Amygdala (tissue), 56 donors: ENCODE measurements around the gene ZFPM1.
"Not testable (repeated sequence)": the region's sequence is repeated elsewhere in the genome, so short reads cannot be mapped to it uniquely, and the experiment has no call there.

Experiments used
- DNase-seq, 56 donors: peaks; one replicate each; lab custom pipeline; 2025; lab: John Stamatoyannopoulos, UW

ZFPM1 gene

DNA sequence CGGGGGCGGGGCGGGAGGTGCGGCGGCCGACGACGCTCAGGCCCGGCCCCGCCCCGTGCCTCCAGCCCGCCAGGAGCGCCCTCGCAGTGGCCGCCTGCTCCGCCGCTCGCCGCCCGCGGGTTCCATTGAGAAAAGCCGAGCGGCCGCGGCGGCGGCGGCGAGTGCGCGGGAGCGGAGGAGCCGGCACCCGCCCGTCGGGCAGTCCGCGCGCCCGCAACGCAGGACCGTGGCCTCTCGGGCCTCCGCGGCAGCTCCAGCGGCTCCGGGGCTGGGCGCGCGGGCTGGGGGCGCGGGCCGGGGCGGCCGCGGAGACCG lies at the start of gene ZFPM1:
Gene ZFPM1 (plus strand): TSS at position 64 of the 315 bp plus-strand sequence. CDS start 359 bp downstream, outside the sequence.
- no peak for DNase-seq

DNA sequence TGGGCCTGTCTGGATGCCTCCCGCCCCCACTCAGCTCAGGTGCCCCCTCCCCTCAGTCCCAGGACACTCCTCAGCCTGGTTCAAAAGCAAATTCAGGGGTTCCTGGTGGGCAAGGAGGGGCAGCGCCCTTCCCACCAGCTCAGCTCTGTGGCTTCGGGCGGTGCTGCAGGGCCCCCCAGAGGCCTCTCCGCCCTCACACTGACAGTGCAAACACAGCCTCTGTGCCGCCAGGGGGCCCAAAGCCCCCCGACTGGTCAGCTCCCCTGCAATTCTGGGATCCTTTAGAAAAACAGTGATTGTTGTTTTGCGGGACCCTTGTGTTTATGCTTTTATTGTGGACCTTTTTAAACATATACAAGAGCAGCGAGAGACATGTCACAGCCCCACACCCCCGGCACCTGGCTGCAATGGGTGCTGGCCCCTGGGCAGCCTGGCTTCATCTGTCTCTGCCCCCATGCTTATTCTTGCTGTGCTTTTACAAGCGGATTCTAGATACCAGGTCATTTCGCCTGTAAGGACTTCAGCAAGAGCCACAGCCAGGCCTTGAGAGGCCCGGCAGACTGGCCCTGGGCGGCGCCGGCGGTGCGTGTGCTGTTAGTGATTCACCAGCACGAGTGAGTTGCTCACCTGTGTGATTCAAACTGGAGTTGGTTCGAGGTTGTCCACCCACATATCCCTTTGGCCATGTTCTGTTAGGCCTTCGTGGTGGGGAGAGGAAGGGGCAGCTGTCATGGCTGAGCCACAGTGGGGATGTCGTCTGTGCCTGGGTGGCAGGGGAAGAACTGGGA lies 49.1 kb upstream of the ZFPM1 start:
- DNase-seq = no peak

DNA sequence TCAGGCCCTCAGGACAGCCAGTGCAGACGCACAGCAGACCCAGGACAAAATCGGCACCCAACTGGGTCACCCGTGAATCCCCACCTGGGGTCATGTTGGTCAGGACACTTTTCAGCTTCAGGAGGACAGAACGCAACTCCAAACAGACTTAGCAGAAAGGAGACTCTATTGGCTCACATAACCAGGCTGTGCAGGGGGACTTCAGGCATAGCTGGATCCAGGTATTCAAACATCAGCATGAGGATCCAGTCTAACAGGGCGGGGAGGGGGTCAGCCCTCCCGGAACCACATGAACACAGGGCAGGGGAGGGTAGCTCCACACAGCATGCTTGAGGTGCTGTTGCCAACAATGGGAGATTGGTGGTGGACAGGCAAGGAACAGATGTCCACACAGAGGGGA lies 48.3 kb upstream of the ZFPM1 start:
- DNase-seq = no peak

DNA sequence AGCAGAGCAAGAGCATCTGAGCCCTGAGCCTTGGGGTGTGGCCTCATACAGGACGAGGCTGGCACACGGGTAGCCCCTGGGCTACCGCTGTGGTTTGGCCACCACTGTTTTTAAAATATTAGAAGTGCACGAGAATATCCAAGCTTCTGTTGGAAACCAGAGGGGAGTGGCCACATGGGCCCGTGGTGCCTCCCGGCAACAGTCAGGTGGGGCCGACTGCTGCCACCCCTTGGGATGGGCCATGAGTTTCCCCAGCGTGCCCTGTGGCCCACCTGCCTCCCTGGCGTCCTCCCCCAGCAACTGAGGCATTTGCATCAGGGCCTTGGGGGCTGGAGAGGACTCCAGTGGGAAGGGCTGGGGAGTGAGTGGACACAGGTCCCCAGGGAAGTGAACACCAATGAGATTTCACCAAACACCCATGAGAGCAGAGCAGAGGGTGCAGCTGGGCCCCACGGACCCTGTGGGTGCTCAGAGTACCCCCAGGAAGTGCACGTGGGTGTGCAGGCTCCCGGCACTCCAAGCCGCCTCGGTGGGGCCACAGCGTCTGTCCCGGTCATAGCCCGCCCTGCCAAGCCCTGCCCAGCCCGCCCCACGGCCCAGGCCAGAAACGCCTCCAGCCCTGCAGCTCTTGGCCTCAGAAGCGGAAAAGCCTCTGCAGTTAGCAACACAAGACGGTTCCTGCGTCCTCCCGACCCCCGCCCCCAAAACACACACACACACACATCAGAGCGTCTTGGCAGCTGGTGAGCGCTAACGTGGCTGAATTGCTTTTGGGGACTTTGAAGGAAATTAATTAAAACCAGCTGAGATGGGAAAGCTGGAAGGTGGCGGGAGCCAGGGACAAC lies 47.6 kb upstream of the ZFPM1 start:
- peak in 12 of 56 donors; percentile 4 to 61 (median 30) for DNase-seq

DNA sequence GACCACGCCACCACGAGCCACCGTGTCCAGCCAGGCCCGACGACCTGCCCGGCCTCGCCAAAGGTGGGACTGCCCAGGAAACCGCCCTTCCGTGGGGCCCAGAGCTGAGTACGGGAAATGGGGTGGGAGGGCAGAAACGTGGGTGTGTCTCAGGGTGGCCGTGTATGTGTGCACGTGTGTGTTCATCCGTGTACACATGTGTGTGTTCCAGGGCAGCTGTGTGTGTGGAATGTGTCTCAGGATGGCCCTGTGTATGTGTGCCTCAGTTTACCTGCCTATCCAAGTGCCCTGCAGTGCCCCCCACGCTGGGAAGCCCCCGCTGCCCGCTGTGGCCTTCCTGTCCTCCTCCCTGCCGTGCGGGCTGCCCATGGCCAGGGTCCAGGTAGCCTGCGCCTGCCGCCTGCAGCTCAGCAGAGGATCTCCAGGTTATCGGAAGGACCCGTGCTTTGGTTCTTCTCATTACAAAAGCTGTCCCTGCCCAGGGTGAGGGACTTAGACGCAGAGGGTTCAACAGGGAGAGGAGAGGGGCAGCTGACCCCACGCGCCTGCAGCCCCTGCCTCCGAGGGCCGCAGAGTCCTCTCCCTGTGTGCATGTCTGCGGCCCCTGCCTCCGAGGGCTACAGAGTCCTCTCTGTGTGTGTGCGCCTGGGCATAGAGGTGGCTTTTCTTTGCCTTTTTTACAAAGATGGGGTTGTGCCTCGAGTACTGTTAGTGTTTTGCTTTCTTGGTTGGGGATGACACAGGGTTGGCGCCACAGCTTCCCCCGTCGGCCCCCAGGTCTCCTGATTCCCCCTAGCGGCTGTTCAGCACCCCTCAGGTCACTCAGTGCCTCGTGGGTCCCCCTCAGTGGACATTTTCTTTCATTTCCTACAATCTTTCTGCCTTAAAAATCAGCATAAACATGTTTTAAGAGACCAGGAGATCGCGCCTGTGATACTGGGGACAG lies 46.7 kb upstream of the ZFPM1 start:
- peak in 2 of 56 donors; percentile 11 to 22 for DNase-seq

DNA sequence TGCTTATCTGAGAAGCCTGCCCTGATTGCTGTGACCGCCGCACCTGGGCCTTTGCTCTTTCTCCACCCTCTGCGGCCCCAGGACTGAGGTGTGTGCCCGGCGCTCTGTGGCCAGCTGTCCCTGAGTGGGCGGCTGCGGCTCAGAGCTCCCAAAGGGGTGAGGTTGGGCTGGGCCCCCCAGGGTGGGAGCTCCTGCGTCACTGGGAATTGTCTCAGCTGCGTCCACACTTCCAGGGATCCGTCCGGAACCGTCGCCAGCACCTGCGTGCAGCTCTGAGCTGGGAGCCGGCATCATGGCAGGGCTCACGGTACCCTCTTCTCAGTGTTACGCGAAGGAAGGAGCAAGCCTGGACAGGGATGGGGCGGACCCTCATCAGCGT lies 46.0 kb upstream of the ZFPM1 start:
- no peak for DNase-seq

DNA sequence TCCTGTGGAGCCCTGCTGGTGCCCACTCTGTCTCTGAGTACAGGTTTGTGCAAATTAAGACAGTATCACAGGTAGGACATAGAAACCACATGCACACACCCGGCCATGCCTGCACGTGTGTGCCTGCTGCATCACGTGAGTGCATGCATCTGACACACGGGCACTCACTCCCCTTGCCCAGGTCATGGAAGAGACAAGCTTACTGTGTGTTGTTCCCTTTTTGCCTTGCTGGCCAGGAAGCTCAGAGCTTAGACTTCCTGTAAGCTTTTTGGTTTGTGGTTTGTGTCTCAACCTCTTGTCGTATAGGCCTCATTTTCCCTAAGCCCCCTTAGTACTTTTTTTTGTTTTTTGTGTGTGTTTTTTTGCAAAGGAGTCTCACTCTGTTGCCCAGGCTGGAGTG lies 45.3 kb upstream of the ZFPM1 start:
- no peak for DNase-seq

DNA sequence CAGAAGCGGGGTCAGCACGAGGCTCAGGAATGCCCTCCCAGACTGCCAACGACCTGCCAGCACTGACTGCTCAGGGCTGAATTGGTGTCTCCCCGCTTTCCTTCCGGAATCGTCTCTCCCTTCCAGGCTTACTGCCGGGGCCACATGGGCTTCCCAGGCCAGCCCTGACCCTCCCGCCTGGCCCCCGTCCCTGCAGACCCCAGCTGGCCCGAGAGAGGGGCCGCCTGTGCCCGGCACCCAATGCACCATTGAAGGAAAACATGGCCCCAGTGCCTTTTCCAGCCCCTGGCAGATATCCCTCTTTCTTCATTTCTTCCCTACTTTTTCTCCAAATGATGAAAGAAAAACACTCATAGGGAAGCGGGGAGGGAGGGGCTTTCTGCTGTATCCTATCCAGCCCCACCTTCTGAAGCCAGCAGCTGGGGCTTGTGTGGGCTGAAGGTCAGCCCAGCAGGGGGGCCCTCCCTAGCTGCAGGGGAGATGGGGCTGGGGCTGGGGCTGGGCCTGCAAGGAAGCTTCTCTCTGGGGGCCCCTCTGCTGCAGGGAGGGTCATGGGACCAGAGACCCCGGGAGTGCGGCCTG lies 44.4 kb upstream of the ZFPM1 start:
- no peak for DNase-seq

DNA sequence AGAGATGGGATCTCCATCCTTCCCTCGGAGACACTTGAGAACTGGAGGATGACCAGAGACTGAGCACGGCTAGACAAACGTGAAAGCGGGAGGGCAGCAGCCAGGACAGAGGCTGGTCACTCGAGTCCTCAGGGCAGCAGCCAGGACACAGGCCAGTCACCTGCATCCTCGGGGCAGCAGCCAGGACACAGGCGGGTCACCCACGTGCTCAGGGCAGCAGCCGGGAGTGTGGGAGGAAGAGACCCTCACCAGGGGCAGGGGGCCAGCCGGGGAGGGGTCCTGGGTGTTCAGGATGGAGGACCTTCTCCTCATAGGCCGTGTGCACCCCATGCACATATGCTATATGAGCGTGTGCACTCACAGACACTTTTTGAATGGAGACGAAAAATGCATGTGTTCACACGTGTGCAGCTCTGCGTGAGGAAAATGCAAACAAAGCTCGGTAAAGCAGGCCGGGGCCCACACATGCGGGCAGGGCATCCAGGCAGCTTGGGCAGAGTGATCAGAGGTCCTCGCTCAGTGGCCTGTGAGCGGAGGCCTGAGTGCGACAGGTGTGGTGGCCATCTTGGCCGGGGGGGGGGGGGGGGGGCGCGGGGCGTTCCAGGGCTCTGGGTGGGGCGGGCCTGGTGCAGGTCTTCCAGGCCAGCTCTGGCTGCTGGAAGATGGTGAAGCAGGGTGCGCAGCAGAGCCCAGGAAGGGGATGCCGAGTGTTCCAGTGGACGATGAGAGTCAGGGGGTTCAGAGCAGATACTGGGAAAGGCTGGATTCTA lies 43.6 kb upstream of the ZFPM1 start:
- no peak for DNase-seq

DNA sequence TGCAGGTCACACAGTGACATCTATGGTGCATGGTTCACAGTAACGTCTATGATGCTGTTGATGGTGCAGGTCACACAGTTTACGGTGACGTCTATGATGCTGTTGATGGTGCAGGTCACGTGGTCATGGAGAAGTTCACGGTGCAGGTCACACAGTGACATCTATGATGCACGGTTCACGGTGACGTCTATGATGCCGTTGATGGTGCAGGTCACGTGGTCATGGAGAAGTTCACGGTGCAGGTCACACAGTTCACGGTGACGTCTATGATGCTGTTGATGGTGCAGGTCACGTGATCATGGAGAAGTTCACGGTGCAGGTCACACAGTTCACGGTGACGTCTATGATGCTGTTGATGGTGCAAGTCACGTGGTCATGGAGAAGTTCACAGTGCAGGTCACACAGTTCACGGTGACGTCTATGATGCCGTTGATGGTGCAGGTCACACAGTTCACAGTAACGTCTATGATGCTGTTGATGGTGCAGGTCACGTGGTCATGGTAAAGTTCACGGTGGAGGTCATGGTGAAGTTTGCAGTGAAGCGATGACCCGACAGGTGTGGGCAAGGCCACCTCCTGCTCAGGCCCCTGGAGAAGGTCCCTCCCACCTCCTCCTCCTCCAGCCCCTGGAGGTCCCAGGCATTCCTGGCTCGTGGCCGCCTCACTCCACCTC lies 42.6 kb upstream of the ZFPM1 start:
- not testable (repeated sequence) for DNase-seq

DNA sequence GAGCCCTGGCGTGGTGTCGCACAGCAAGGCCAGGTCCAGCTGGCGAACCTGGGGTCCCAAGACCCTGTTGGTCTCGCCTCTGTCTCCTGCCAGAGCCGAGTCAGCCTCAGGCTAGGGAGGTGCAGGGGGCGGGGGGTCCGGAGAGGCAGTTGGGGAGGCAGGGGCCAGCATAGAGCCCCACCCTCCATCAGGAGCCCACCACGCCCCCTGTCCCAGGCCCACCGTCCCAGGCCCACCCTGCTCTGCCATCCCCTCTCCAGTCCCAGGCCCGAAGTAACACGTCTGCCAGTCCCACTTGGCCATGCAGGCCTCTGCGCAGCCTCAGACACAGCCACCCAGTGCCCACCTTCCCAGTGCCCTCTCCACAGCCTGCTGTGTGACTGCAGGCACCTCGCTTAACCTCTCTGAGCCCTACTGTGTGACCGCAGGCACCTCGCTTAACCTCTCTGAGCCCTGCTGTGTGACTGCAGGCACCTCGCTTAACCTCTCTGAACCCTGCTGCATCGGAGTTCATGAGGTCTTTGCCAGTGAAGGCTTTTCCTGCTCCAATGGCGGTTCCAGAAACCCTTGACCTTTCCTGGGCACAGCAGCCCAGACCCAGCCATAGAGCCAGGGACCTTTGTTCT lies 41.0 kb upstream of the ZFPM1 start:
- peak in 2 of 56 donors; percentile 24 to 34 for DNase-seq

DNA sequence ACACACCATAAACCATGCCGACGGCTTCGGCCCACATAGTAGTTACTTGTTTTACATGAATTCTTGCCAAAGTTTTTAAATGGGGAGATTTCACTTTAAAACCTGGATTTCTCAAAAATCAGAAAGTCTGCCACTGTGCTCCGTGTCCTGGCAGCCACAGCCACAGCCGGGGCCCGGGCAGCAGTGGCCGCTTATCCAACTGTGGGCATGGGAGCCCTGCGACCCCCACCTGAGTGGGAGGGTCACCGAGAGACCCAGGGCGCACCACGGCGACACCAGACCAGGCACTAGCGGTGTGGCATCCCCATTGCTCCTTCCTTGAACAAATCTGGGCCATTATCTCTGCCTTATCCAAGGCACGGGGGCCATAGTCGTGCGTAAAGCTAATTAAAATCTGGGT lies 40.3 kb upstream of the ZFPM1 start:
- no peak for DNase-seq

DNA sequence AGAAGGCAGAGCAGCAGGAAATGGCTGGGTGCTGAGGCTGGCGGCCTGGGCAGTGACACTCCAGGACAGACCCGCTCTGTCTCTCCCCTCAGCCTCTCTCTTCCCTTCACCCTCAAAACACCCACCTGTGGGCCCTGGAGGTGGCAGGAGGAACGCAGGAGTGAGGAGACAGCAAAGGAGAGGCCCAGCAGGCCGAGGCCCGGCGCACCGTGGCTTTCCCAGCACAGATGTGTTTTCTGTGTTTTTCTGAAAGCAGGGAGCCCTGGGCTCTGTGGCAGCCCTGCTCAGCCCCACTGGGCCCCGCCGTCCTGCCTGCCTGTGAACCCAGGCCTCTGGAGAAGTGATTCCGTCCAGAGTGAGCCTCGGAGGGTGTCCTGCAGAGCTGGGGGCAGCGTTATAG lies 39.8 kb upstream of the ZFPM1 start:
- no peak for DNase-seq

DNA sequence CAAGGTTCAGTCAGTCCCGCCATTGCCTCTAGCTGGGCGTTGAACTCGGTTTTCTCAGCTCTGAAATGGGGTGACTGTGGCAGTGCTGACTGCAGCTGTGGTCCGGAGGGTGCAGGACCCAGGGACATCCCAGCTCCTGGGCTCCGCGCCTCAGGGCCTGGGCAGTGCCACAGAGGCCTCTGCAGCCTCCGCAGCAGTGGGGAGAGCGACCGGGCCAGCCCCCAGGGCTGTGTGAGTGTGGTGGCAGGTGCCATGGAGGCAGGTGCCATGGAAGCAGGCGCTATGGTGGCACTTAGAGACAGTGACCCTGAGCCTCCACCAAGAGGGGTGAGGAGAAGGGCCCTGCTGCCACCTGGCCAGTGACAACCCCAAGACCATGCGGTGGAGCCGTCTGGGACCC lies 39.4 kb upstream of the ZFPM1 start:
- no peak for DNase-seq

DNA sequence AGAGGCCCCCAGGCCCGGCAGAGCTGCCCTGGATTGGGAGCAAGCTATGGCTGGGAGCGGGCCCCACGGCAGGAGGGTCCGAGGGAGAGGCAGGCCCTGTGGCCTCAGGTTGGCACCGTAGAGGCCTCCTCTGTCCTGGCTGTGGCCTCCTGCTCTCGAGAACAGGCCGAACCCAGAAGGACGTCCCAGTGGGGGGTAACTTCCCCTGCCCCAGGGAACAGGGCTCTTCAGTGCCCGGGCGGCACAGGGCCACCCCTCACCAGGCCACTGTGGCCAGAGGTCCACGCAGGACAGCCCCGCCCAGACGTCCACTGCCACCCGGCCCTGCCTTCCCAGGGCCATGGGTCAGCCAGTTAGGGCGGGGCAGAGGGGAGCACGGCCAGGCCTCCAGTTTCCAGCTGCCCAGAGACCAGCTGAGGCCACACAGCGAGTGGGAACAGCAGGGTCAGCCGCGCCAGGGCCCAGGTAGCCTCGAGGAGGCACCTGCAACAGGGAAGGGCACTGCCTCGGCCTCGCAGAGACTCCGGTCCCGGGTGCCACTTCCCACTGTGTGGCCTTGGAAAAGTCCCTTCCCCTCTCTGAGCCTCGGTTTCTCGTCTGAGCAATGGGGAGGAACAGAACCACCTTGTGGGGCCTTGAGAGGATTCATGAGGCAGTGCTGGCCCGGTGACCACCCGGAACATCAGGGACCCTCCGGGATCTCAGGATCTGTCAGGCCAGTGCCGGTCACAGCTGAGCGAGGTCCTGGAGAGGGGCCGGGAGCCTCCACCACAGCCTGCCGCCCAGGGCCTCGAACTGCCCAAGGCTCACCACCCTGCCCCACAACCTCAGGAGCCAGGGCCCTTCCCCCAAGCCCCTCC lies 38.3 kb upstream of the ZFPM1 start:
- no peak for DNase-seq

DNA sequence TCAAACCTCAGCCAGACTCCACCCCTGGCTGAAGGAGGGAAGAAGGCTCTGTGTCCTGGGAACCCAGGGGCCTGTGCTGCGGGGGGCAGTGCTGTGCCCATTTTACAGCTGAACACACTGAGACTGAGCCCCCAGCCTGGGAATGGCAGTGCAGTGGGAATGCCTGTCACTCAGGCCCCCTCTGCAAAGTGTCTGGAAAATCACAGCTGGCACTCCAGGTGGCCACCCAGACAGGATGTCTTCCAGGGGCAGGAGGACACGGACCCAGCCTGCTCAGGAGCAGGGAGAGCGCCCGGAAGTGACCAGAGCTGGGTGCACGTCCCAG lies 37.7 kb upstream of the ZFPM1 start:
- DNase-seq = no peak

DNA sequence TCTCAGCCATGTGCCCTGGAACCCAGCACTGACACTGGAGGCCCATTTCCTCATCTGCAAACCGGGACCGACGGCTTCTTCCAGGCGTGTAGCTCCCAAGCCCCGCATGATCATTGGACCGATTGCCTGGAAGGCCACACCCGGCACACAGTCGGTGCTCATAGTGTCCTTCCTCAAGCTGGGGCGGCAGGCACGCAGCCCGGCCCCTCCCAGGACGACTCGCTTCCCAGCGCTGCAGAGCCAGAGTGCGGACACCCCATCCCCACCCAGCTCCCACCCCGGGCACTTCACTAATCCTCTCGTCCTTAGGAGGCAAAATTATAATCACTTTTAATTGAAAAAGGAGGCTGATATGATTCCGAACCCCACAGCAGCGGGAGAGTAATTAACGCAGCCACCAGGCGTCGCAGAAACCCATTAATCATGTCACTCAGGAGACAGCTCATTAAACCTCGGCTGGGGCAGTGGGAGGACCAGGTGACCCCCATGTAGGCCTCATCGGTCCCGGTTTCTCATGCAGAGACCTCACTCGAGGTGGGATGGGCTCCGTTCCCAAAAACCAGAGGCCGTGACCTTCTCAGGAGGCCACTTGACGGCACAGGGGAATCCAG lies 37.3 kb upstream of the ZFPM1 start:
- no peak for DNase-seq
